ENCODE measurements around the gene VASH1. TPM values are rescaled to one million over a fixed set of nuclear protein-coding genes. Genes with fewer than 3 reads are reported as not detected.
"Not testable (repeated sequence)": the region's sequence is repeated elsewhere in the genome, so short reads cannot be mapped to it uniquely, and the experiment has no call there.

VASH1 gene
- total RNA-seq, 1 experiment from 2014 or later = 4.3 TPM

- no peak overlapping the region for H3K27ac ChIP-seq
- POLR2A ChIA-PET (ENCODE audit: unreplicated experiment) = no interaction called here
- CTCF ChIA-PET = no interaction called here
Measured at GRCh38 chr14:76729258-76729657, 32.0 kb upstream of the VASH1 start.

GRCh38 chr14:76729953-76730505 lies 31.2 kb upstream of the VASH1 start:
- no TSS peak for BruUV-seq (replicated peaks)
- Histone ChIP-seq H3K9me3 (ENCODE audit: insufficient read depth, low read depth) (no peaks in the 10 kb centered on the region), H3K4me1 (replicated peaks; ENCODE audit: insufficient read depth) (no peaks in the 10 kb centered on the region), H3K27me3 (ENCODE audit: insufficient read depth, low read depth) (peaks cover 85% of the 10 kb centered on the region), H3K9me2 (ENCODE audit: insufficient read depth) (no peaks in the 10 kb centered on the region), H3K79me2 (ENCODE audit: low read depth) (no peaks in the 10 kb centered on the region), H3F3A (ENCODE audit: insufficient read depth, low read depth) (no peaks in the 10 kb centered on the region), H3K36me3 (ENCODE audit: low read depth) (no peaks in the 10 kb centered on the region), H3K4me2 (no peak overlapping the region), H3K27ac (no peak overlapping the region), H2AFZ (no peak overlapping the region), H4K20me1 (ENCODE audit: insufficient read depth) (0 out of 2 replicates have a peak, but pooled peaks cover 4% of the 10 kb centered on the region), H3K4me3 (no peak overlapping the region)
- intact Hi-C loops (cut with micrococcal nuclease; ENCODE audit: unreplicated experiment) = no loop called here
- ChIA-PET POLR2A (ENCODE audit: unreplicated experiment) (no interaction called here), CTCF (no interaction called here)
- no peak for DNase-seq
- TF ChIP-seq CTCF (conservative IDR thresholded peaks at IDR 0.05) (no peak), EZH2 (IDR thresholded peaks at IDR 0.05; ENCODE audit: low read depth) (no peak)

More at GRCh38 chr14:76729258-76729657, 32.0 kb upstream of the VASH1 start:
- Histone ChIP-seq H3K79me2 (ENCODE audit: low read depth) (no peaks in the 10 kb centered on the region), H3K9me2 (ENCODE audit: insufficient read depth) (no peaks in the 10 kb centered on the region), H4K20me1 (ENCODE audit: insufficient read depth) (0 out of 2 replicates have a peak, but pooled peaks cover 4% of the 10 kb centered on the region), H3K4me1 (replicated peaks; ENCODE audit: insufficient read depth) (no peaks in the 10 kb centered on the region), H3K4me2 (no peak overlapping the region), H3K9me3 (ENCODE audit: insufficient read depth, low read depth) (no peaks in the 10 kb centered on the region), H3K27me3 (ENCODE audit: insufficient read depth, low read depth) (peaks cover 92% of the 10 kb centered on the region), H2AFZ (no peak overlapping the region), H3K4me3 (no peak overlapping the region), H3K36me3 (ENCODE audit: low read depth) (no peaks in the 10 kb centered on the region), H3F3A (ENCODE audit: insufficient read depth, low read depth) (no peaks in the 10 kb centered on the region)
- intact Hi-C loops (cut with micrococcal nuclease; ENCODE audit: unreplicated experiment) = no loop called here
- no peak for TF ChIP-seq CTCF (conservative IDR thresholded peaks at IDR 0.05)
- TF ChIP-seq EZH2 (IDR thresholded peaks at IDR 0.05; ENCODE audit: low read depth) = no peak
- no TSS peak for BruUV-seq (replicated peaks)
- no peak for DNase-seq

- DNase-seq; H3K4me2 ChIP-seq; H3K9me3 ChIP-seq (ENCODE audit: insufficient read depth, low read depth); H2AFZ ChIP-seq; H3K9me2 ChIP-seq (ENCODE audit: insufficient read depth); H3K27ac ChIP-seq; CTCF ChIA-PET; H3F3A ChIP-seq (ENCODE audit: insufficient read depth, low read depth); H3K4me3 ChIP-seq; BruUV-seq (replicated peaks); intact Hi-C loops (cut with micrococcal nuclease; ENCODE audit: unreplicated experiment); POLR2A ChIA-PET (ENCODE audit: unreplicated experiment); H3K36me3 ChIP-seq (ENCODE audit: low read depth); H3K4me1 ChIP-seq (replicated peaks; ENCODE audit: insufficient read depth); H4K20me1 ChIP-seq (ENCODE audit: insufficient read depth); H3K79me2 ChIP-seq (ENCODE audit: low read depth): not testable (repeated sequence)
- H3K27me3 ChIP-seq (ENCODE audit: insufficient read depth, low read depth) = peaks cover 79% of the 10 kb centered on the region
Measured at GRCh38 chr14:76734501-76734900, 26.8 kb upstream of the VASH1 start.

- Histone ChIP-seq H3K4me1 (replicated peaks; ENCODE audit: insufficient read depth) (no peaks in the 10 kb centered on the region), H3K27ac (no peak overlapping the region), H3K79me2 (ENCODE audit: low read depth) (no peaks in the 10 kb centered on the region), H3F3A (ENCODE audit: insufficient read depth, low read depth) (no peaks in the 10 kb centered on the region), H3K9me3 (ENCODE audit: insufficient read depth, low read depth) (peaks cover 13% of the 10 kb centered on the region; the same call in 1 of the 2 replicates), H3K36me3 (ENCODE audit: low read depth) (no peaks in the 10 kb centered on the region), H3K9me2 (ENCODE audit: insufficient read depth) (no peaks in the 10 kb centered on the region; the same call in 1 of the 2 replicates), H4K20me1 (ENCODE audit: insufficient read depth) (0 out of 2 replicates have a peak, but pooled peaks cover 4% of the 10 kb centered on the region), H3K4me3 (no peak overlapping the region), H3K4me2 (no peak overlapping the region), H3K27me3 (ENCODE audit: insufficient read depth, low read depth) (peaks cover 67% of the 10 kb centered on the region), H2AFZ (no peak overlapping the region)
- POLR2A ChIA-PET (ENCODE audit: unreplicated experiment) = no interaction called here
- no peak for TF ChIP-seq EZH2 (IDR thresholded peaks at IDR 0.05; ENCODE audit: low read depth)
- TF ChIP-seq CTCF (conservative IDR thresholded peaks at IDR 0.05) = no peak
- intact Hi-C loops (cut with micrococcal nuclease; ENCODE audit: unreplicated experiment) = no loop called here
- CTCF ChIA-PET = no interaction called here
- no TSS peak for BruUV-seq (replicated peaks)
- DNase-seq = no peak
Measured at GRCh38 chr14:76736514-76736913, 24.8 kb upstream of the VASH1 start.
